ENCODE measurements around the gene PLK3. TPM values are rescaled to one million over a fixed set of nuclear protein-coding genes. Genes with fewer than 3 reads are reported as not detected.

The PLK3 gene
- total RNA-seq, 1 donor, result 33.7 TPM

DNA sequence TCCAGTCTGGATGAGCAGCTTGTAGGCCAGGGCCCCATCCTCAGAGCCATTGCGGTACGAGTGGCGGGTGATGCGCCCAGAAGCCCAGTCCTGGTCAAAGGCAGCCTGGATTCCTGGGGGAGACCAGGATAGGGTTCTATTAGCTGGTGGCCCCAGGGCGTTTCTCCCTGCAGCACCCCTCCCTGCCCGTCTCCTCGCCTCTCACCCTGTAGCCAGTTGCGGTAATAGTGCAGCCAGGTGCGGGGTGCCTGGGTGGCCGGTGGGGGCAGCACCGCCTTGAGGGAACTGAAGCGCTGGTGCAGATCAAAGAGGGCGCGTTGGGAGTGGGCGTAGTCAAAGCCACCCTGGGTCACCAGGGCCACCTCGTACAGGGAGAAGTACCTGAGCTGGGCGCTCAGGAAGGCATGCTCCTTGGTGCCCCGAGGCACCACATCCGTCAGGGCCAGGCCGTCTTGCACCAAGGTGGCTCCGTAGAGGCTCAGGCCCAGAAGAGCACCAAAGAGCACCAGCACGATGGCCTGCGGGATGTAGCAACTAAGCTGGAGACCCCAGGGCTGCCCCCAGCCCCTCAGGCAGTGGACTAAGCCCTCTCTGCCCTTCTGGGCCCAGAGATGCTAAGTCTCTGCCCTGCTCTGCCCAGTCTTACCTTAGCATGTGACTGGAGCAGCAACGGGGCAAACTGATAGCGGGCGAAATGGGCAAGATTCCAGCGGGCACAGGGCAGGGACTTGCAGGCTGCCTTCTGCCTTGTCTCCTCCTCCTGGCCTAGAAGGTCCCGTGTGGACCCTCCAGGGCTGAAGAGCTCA is 27.2 kb downstream of the PLK3 start:
- H3K27me3 ChIP-seq (ENCODE audit: insufficient read depth, low read length), result no peaks in the 10 kb centered on the region
- no peaks in the 10 kb centered on the region for H3K9me3 ChIP-seq (ENCODE audit: low read depth, low read length)
- no peak overlapping the region for H3K27ac ChIP-seq (ENCODE audit: low read depth, low read length)
- H4K20me1 ChIP-seq (ENCODE audit: insufficient read depth, low read length), result no peaks in the 10 kb centered on the region
- TF ChIP-seq, protein P1, sequence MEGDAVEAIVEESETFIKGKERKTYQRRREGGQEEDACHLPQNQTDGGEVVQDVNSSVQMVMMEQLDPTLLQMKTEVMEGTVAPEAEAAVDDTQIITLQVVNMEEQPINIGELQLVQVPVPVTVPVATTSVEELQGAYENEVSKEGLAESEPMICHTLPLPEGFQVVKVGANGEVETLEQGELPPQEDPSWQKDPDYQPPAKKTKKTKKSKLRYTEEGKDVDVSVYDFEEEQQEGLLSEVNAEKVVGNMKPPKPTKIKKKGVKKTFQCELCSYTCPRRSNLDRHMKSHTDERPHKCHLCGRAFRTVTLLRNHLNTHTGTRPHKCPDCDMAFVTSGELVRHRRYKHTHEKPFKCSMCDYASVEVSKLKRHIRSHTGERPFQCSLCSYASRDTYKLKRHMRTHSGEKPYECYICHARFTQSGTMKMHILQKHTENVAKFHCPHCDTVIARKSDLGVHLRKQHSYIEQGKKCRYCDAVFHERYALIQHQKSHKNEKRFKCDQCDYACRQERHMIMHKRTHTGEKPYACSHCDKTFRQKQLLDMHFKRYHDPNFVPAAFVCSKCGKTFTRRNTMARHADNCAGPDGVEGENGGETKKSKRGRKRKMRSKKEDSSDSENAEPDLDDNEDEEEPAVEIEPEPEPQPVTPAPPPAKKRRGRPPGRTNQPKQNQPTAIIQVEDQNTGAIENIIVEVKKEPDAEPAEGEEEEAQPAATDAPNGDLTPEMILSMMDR (IDR thresholded peaks at IDR 0.05; ENCODE audit: extremely low read depth, low read depth, low read length), result no peak
- H3K4me3 ChIP-seq (ENCODE audit: insufficient read depth, low read length), result no peak overlapping the region
- no peaks in the 10 kb centered on the region for H3K4me1 ChIP-seq (ENCODE audit: insufficient read depth, low read length)
- H3K79me2 ChIP-seq (ENCODE audit: insufficient read depth, low read length), result no peaks in the 10 kb centered on the region
- no peaks in the 10 kb centered on the region for H3K36me3 ChIP-seq (ENCODE audit: insufficient read depth, low read length)
- H2AFZ ChIP-seq (ENCODE audit: low read length), result no peak overlapping the region
- DNase-seq (ENCODE audit: insufficient read length, low spot score, missing footprints), result peak; percentile 38
- no peak overlapping the region for H3K4me2 ChIP-seq (ENCODE audit: insufficient read depth, low read length)

DNA sequence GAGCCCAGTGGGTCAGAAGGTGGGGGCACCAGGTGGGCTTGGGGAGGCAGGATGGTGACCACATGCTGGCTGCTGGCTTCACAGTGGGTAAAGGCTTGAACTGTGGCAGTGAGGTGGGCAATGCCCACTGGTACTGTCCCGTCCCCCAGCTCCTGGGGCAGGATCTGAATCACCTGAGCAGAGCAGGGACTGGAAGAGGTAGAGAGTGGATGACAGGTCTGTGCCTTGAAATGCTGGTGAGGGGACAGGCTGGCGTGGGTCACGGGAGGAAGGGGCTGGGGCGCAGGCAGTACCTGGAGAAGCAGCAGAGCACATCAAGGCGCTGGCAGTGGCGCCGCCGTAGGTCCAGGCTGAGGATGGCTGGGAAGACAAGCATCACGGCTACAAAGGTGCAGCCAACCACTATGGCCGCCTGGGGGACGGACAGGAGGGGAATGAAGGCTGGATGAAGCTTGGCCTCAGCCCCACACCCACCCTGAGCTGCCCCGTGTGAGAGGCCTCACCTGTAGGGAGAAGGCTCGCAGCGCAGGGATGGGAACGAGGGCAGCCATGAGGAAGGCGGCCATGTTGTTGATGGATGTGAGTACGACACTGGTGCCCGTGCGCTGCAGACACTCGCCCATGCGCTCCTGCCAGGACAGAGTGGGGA is 27.9 kb downstream of the PLK3 start:
- no peaks in the 10 kb centered on the region for H3K36me3 ChIP-seq (ENCODE audit: insufficient read depth, low read length)
- H3K27ac ChIP-seq (ENCODE audit: low read depth, low read length), result no peak overlapping the region
- TF ChIP-seq, protein P1 (IDR thresholded peaks at IDR 0.05; ENCODE audit: extremely low read depth, low read depth, low read length), result no peak
- H3K27me3 ChIP-seq (ENCODE audit: insufficient read depth, low read length), result no peaks in the 10 kb centered on the region
- no peak overlapping the region for H3K4me3 ChIP-seq (ENCODE audit: insufficient read depth, low read length)
- H3K4me1 ChIP-seq (ENCODE audit: insufficient read depth, low read length), result no peaks in the 10 kb centered on the region
- no peak overlapping the region for H2AFZ ChIP-seq (ENCODE audit: low read length)
- no peaks in the 10 kb centered on the region for H3K79me2 ChIP-seq (ENCODE audit: insufficient read depth, low read length)
- no peak overlapping the region for H3K4me2 ChIP-seq (ENCODE audit: insufficient read depth, low read length)
- peak; percentile 45 for DNase-seq (ENCODE audit: insufficient read length, low spot score, missing footprints)
- H3K9me3 ChIP-seq (ENCODE audit: low read depth, low read length), result no peaks in the 10 kb centered on the region
- H4K20me1 ChIP-seq (ENCODE audit: insufficient read depth, low read length), result no peaks in the 10 kb centered on the region

DNA sequence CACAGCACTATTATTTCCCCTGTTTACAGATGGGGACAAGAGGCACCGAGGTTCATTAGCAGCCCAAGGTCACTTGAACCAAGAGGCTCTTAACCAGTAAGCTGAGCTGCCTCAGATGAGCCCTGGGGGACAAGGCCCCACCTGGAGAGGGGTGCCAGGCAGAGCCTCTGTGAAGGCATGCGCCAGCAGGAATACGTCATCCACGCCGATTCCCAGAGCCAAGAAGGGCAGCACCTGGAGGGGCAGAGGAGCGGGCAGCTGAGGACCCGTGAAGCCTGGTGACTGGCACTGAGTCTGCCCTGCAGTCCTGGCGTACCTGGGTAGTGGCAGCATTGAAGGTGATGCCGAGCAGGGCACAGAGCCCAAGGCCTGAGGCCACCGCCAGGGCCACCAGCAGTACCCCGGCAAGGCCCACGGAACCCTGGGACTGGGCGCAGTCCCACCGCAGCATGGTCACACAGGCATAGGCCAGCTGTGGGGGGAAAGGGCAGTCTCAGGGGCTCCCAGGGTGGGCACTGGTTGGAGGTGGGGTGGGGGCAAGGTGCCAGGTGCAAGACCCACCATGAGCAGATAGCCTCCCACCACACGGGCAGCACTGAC is 28.8 kb downstream of the PLK3 start:
- no peaks in the 10 kb centered on the region for H3K36me3 ChIP-seq (ENCODE audit: insufficient read depth, low read length)
- no peak overlapping the region for H3K4me2 ChIP-seq (ENCODE audit: insufficient read depth, low read length)
- no peaks in the 10 kb centered on the region for H4K20me1 ChIP-seq (ENCODE audit: insufficient read depth, low read length)
- H3K27me3 ChIP-seq (ENCODE audit: insufficient read depth, low read length), result no peaks in the 10 kb centered on the region
- no peaks in the 10 kb centered on the region for H3K4me1 ChIP-seq (ENCODE audit: insufficient read depth, low read length)
- peak; percentile 46 for DNase-seq (ENCODE audit: insufficient read length, low spot score, missing footprints)
- TF ChIP-seq, protein P1 (IDR thresholded peaks at IDR 0.05; ENCODE audit: extremely low read depth, low read depth, low read length), result no peak
- H3K9me3 ChIP-seq (ENCODE audit: low read depth, low read length), result no peaks in the 10 kb centered on the region
- H2AFZ ChIP-seq (ENCODE audit: low read length), result no peak overlapping the region
- H3K79me2 ChIP-seq (ENCODE audit: insufficient read depth, low read length), result no peaks in the 10 kb centered on the region
- no peak overlapping the region for H3K27ac ChIP-seq (ENCODE audit: low read depth, low read length)
- H3K4me3 ChIP-seq (ENCODE audit: insufficient read depth, low read length), result no peak overlapping the region
